ENCODE data around the gene DDX53.

DDX53 gene

DNA sequence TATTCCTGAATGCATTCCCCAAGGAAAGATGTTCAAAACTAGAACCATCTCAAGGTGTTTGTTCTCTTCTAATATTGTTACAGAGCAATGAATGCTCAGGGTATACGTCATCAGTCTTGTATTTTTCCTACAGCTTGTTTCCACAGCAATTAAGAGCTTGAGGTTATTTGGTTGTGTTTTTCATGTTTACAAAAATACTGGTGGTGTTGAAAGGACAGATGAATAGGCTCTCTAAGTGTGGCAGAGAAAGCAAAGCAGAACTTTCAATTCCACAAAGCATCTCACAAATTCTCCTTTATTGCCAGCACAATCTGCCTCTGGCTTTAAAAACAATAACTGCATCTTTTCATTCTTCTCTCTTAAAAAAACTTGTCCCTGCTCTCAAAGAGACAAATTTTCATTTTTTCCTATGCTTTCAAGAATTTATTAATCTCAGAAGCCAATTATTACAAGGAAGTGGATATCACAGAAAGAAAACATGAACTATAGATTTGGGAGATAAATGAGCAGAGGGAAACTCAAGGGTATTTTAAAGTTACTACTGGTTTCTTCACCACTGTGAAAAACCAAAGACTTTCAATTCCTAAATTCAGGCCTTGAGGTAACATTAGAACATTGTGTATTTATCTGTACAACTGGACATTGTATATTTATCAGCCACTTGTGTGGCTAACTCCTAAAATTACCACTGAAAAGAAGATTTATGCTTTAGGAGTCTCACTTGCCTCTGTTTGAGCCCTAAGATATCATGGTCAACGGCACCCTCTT is 49.2 kb downstream of the DDX53 start:
- no peak for DNase-seq

DNA sequence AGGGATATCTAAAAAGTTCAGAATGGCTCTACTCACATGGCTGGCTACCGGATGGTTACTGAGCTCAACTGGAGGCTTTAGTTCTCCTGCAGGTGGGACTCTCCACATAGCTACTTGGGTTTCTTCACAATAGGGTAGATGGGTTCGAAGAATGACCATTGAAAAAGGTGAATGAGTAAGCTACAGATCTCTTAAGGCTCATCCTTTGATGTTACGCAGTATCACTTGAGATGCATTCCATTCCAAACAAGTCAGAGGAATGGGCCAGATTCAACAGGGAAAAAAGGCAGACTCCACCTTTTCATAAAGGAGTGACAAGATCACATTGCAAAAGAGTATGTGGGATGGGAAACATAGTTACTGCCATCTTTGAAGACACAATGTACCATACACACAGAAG is 52.6 kb downstream of the DDX53 start:
- no peak for DNase-seq
